ENCODE results near the gene DDIT4L.
"Not testable (repeated sequence)": the region's sequence is repeated elsewhere in the genome, so short reads cannot be mapped to it uniquely, and the experiment has no call there.

The DDIT4L gene, protein sequence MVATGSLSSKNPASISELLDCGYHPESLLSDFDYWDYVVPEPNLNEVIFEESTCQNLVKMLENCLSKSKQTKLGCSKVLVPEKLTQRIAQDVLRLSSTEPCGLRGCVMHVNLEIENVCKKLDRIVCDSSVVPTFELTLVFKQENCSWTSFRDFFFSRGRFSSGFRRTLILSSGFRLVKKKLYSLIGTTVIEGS

DNA sequence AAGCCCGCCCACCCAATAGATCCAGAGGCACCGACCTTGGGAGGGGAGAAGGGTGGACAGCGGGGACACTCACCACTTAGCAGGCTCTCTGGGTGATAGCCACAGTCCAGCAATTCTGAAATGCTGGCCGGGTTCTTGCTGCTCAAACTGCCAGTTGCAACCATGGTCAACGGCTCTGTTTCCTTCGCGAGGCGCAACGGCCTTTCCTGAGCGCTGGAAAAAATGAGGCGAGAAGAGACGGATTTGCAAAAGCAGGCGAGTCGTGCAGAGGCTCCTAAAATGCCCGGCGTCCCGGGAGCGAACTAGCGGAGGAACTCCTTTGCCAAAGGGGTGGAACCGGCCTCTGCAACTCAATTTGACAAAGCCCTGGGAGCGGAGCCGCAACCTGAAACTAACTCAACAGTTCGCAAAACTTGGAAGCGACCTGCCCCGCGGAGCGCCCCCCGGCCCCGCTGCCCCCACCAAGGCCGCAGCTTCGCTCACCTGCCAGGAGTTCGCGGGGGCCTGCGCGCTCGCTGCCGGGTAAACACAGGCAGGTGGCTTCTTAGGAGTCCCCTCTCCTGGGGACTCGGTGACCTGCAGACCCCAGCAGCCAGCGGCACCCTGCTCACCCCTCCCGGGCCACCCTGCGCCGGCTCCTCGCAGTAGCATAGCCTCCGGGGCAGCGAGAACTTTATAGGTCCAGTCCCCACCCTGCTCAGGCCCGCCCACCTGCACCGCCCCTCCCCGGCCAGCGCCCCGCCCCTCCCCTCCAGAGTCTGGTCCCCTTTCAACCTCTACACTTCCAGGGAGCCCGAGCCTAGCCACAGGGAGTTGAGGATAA, at the start of gene DDIT4L:
DDIT4L (minus strand) TSS at position 649 of the 823 bp plus-strand sequence; CDS start at position 164, 485 bp downstream.
- no peak for DNase-seq (ENCODE audit: low spot score)

DNA sequence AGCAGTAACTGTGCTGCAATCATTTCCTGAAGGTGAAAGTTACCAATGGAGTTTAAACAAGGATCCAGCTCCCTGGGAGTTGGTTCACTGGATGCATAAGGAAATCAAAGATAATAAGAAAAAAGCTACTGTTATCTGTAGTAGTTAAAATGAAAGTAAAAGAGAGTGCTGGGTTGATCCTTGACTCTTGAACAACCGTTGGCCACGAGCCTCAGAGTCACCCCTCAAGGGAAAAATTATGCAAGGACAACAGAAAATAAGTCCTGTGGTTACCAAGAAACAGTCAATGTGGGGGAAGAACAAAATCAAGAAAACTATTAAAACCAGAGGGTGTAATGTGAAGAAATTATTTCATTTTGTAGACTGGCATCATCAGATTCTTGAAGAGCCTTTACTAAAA, 49.7 kb upstream of the DDIT4L start:
- no peak for DNase-seq (ENCODE audit: low spot score)

DNA sequence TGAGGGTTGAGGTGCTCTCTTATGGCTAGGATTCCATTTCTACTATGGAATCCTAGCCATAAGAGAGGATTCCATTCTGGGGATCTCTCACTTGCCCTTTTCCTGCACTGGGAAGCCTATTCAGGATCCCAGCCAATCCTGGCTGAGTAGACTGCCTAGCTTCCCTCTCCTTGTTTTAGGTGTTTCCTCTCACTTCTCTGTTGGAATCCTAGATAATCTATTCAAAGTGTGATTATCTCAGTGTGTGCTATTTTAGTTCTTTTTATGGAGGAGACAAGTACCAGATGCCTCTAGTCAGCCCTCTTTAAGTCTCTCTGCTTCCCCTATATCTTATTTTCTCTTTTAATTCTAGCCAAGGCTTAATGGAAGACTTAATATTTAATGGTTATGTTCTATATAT, 34.5 kb upstream of the DDIT4L start:
- DNase-seq (ENCODE audit: low spot score) = no peak

DNA sequence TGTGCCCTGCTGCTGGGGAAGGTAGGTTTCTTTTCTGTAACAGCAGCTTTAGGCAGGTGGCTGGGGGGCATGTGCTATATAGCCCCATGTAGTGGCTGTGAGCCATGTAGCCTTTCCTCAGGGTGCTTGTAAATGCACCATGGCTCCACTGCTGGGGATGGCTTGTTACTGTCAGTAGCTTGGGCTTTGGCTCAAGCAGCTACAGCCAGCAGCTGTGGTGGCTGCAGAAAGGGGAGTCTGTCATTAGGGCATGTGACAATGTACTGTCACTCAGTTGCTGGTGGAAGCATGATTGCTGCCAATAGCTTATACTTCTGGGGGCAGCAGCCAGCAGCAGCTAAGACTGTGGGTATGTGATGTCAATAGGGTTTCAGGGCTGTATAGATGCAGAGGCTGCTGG, 33.9 kb upstream of the DDIT4L start:
- DNase-seq (ENCODE audit: low spot score) = no peak

DNA sequence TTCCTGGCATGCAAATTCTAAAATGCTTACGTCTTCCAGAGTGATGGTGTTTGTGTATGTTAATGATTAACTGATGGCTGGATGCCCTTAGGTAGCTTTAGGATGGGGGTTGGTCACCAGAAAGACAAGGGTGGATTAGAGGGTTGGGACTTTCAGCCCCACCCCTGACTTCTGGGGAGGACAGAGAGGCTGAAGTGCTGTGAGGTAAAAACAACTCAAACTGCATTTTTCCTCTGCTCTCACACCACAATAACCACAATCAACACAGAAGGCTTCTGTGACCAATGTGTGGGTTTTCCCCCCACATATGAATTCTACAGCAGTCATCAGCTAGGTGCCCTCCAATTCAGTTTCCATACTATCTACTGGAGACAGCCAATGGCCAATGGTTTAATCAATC, 18.7 kb upstream of the DDIT4L start:
- DNase-seq (ENCODE audit: low spot score) = peak; percentile 24

DNA sequence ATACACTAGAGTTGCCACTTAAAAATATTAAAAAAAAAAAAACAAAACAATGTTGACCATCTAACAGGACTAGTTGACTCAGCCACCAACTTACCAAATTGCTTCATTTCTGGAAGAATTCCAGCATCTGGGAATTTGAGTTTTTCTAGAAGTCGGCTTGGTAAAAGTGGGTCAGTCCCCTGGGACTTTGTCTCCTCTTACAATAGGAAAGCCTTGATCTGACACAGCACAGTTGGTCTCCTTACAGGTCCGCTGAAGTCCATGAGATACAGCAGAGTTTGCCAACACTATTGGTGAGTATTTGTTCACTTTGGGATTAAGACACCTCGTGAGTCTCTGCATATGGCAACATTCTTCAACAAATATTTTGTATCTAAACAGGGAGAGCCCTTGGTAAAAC, 18.2 kb upstream of the DDIT4L start:
- DNase-seq (ENCODE audit: low spot score) = no peak

DNA sequence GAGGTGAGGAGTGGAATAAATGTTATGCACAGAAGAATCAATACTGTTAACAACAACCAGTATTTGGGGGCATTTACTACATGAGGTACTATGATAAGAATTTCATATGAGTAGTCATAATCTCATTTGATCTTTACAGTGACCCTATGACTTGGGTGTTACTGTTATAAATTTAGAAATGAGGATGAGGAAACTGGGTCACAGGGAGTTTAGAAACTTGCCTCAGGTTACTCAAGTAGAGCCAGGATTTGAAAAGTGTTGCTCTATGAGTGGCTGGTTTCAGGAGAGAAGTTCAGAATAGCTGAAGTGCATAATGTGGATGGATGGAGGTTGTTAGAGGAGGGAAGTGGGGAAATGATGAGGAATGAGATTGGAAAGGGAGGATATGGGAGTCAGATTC, 16.6 kb upstream of the DDIT4L start:
- DNase-seq (ENCODE audit: low spot score) = no peak

DNA sequence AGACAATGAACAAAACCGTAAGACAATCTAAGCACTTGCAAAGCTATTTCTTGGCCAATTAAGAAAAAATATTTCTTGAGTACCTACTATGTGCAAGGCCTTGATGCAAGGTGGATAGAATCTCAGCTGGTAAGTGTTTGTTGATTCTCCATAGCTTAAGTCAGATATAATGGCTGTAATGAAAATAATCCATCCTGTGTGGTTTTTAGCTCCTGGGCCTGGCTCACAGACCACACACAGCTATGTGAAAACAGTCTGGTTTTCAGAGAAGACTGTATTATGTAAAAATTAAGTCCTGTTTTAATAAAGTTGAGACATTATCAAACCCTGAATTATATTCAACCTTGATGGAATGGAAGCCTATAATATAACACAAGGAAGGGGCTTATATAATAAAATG, 7.8 kb upstream of the DDIT4L start:
- no peak for DNase-seq (ENCODE audit: low spot score)

DNA sequence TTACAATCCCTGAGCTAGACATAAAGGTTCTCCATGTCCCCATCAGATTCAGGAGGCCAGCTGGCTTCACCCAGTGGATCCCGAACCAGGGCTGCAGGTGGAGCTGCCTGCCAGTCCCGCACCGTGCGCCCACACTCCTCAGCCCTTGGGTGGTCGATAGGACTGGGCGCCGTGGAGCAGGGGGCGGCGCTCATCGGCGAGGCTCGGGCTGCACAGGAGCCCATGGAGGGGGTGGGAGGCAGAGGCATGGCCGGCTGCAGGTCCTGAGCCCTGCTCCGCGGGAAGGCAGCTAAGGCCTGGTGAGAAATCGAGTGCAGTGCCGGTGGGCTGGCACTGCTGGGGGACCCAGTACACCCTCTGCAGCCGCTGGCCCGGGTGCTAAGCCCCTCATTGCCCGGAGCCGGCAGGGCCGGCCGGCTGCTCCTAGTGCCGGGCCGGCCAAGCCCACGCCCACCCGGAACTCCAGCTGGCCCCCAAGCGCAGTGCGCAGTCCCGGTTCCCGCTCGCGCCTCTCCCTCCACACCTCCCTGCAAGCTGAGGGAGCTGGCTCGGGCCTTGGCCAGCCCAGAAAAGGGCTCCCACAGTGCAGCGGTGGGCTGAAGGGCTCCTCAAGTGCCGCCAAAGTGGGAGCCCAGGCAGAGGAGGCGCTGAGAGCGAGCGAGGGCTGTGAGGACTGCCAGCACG, 6.3 kb upstream of the DDIT4L start:
- not testable (repeated sequence) for DNase-seq (ENCODE audit: low spot score)

DNA sequence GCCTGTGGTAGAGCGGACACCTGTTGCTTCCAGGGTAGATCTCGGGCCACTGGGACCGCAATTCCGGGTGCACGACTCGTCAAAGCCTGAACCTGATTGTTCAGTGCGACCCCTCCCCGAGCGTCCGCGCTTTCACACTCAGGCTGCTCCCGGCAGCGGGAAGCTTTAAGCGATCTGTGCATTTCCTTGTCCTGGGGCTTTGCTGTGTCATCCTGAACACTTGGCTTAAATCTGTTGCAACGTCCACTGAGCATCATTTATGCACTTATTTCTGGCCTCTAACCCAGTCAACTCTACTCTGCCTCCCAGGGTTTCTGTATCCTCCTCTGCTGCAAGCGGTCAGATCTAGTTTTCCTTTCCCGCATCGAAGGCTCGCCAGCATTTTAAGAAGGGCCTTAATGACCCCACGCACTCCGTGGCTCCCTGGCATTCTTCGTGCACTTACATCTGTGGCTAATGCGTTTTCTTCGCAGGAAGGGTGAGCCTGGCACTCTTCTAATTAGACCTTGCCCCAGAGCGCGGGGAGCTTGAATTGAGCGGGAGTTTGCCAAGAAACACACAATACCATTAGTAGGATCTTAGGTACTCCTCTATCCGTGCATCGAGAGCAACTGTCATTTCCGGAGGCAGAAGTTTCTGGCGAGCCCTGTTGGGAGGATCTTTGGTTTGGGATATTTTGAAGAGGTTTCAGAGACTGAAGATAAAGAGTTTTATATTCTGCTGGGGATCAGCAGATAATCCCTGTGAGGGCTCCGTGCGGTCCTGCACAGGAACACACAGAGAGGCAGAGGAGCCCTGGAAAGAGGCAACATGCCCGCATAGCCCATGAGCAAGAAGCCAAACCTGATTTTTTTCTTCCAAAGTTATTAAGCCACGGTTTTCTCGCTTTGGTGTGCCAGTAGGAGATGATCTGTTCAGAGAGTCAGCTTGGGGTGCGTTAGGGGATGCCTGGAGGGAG, 654 bp upstream of the DDIT4L start:
- no peak for DNase-seq (ENCODE audit: low spot score)

DNA sequence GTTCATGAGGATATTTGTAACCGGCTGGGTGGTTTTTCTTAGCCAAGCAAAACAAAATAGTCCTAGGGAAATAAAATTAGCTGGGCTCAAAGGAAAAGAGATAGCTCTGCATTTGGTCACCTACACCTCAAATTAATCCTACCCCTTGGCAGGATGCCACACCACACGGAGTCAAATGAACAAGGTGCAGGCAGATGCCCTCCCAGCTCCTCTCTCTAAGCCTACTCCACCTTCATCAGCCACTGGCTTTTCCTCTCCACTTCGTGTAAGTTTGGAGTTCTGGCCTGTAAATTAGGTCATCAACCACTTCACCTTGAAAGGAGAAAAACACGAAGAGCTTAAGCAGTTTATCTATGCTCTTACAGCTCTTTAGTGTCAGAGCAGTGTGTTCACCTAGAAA, 1.4 kb downstream of the DDIT4L start:
- DNase-seq (ENCODE audit: low spot score) = no peak

DNA sequence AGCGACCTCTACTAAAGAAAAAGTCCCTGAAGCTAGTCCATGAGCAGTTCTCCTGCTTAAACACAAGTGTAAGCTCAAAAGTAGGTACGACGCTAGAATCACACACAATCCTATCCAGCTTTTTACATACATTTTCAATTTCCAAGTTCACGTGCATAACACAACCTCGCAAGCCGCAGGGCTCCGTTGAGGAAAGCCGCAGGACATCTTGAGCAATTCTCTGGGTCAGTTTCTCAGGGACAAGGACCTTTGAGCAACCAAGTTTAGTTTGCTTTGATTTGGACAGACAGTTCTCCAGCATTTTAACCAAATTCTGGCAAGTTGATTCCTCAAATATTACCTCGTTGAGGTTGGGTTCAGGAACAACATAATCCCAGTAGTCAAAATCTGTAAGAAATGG, 2.5 kb downstream of the DDIT4L start:
- no peak for DNase-seq (ENCODE audit: low spot score)

DNA sequence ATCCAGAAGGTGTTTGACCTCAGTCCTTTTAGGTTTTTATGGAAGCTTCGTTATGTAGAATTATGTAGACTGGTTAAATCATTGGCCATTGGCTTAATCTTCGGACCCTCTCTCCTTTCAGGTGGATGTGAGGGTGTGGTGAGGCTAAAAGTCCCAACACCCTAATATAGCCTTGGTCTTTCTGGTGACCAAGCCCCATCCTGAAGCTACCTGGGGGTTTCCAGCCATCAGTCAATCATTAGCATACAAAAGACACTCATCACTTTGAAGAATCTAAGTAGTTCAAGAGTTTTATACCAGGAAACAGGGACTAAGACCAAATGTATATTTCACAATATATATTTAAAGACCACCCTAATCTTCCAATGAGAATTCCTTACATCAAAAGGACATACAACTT, 5.5 kb downstream of the DDIT4L start:
- DNase-seq (ENCODE audit: low spot score) = no peak

DNA sequence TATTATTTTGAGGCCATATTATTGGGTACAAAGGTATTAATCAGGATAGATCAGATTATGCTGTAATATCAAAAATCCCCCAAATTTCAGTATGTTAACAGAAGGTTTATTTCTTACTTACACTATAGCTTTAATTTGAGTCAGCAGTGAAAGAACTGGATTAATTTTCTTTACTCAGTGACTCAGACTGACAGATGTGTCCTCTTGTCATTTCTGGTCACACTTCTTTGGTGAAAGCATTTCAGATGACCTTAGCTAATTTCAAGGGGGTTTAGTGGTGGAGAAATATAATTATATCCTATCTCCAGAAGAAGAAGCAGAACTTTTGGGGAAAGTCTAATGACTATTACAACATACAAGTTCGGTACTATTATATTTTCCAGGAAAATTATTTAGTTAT, 12.4 kb downstream of the DDIT4L start:
- DNase-seq (ENCODE audit: low spot score) = no peak

DNA sequence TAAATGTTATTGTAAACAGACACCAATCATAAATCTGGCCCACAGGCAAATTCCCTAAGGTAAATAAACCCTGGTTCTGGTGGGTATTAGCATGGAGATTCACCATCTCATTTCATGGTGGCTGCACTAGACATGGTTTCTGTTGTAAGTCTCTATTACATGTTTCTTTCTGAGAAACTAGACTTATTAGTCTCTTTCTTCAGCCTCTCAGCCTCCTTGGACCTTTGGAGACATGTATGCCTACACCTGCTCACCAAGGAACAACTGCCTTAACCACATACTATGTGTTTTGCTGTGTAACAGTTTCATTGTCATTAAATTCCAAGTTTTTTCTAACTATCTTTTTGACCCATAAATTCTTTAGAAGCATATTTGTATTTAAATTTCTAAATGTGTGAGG, 13.1 kb downstream of the DDIT4L start:
- DNase-seq (ENCODE audit: low spot score) = no peak

DNA sequence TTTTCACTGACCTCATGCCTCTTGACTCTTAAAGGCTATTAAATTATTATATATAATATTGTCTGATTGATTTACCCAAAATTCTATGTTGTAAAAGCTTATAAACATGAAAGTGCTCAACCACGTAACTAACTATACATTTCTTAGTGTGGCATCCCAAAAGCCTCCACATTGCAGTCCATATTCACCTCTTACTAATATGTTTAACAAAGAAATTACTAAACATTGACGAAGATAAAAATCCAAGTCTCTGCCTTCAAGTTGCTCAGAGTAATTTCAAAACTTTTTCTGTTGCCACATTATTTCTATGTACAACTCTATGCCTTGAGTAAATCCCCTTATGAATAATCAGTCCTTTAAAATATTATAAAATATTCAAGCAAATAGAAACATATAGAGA, 14.4 kb downstream of the DDIT4L start:
- DNase-seq (ENCODE audit: low spot score) = peak; percentile 30

DNA sequence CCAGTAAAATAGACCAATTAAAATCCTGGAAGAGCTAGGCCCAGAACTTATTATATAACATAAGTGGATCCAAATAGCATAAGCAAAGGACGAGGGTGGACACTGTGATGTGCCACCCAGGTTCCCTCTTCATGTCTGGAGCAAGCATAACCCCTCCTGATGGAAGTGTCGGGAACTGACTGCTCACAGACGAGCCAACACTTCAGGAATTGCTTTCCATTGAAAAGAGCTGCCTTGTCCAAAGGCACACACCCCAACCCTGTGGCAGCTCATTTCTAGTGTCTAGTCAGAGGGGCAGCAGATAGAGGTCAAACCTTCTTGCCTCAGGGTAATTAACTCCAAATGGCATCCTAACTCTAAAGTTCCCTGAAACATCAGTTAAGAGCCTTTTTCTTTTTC, 15.3 kb downstream of the DDIT4L start:
- DNase-seq (ENCODE audit: low spot score) = no peak

DNA sequence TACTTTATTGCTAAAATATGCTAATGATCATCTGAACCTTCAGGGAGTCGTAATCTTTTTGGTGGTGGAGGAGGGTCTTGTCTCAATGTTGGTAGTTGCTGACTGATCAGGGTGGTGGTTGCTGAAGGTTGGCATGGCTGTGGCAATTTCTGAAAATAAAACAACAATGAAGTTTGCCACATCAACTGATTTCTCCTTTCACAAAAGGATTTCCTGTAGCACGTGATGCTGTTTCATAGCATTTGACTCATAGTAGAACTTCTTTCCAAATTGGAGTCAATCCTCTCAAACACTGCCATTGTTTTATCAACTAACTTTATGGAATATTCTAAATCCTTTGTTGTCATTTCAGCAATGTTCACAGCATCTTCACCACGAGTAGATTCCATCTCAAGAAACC, 19.3 kb downstream of the DDIT4L start:
- DNase-seq (ENCODE audit: low spot score) = no peak

DNA sequence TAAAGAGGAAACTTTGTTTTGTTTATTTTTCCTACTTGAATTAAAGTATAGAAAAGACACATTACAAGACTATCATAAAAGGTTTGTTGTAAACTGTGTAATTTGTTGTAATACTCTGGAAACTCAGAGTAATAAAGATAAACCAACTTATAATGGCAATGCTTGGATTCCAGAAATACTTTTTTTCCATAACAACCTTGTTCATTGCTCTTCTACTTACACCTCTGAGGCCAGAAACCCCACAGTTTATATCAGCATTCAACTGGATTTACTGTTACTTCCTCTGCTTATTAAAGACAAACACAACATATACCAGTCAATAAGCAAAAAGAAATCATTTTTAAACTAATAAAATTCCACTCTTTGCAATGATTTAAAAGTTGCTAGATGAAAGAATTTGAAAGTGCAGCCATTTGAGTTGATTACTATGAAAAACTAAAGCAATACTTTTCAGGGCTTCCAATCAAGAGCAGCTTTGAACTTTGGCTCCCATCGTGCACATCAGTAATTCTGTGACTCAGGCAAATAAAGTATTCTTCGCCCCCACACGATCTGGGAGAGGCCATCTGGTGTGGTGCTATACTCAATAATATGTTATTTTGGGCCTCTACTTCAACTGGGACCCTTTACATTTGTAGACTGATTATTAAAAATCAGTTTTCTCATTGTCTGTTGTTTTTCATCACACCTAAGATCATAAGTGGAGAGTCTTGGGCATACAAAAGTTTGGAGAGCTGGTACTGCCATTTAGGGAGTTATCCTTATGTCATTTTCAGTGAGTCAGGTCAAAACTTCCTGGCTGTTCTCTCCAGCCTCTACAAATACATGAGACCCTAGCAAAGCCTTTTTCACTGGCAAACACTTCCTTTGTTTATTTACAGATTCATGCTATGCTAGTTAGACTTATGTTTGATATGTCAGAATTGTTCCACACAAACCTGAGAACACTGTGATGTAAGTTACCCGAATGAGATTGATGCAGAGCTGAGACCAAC, 20.5 kb downstream of the DDIT4L start:
- DNase-seq (ENCODE audit: low spot score) = no peak

DNA sequence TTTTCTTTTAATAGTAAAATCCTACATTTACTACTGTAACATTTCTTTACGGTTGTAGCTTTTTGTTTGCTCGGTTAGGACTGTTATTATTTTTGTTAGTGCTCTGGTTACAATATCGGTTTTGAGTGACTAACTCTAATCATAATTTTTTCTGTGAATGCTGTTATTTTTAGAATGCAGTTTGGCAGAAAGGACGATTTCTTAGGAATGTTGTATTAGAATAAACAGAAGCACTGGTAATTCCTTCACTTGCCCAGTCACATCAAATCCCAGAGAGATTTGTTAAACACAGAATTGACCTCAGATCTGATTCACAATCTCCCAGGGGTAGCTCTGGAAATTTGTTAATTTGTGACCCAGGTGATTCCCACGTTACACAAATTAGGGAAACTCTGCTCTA, 21.7 kb downstream of the DDIT4L start:
- no peak for DNase-seq (ENCODE audit: low spot score)

All from activated CD4-positive, alpha-beta T cell treated with anti-CD3 and anti-CD28 coated beads, Interleukin-2, Interleukin-4, amounts not matched to agents 100 ng/mL and 50 ng/mL, durations not matched to agents 16 hours and 8 hours (primary cell).